Neuronal stem cell (in vitro differentiated cells): ENCODE measurements around the gene CDS1.

Experiments
- DNase-seq: peaks from one replicate; pipeline ENCODE4 v3.0.0-alpha.2; 2013; ENCODE audit warnings: low spot score
- H2AFZ ChIP-seq: one replicate; pipeline ENCODE4 v1.6.1; 2013; ENCODE audit warnings: mild to moderate bottlenecking, low read length, inconsistent platforms
- H2AK5ac ChIP-seq: 2 replicates; pipeline ENCODE4 v1.6.1; 2013; ENCODE audit warnings: low read depth, mild to moderate bottlenecking, inconsistent platforms, low read length, moderate library complexity, mixed read lengths
- H2BK120ac ChIP-seq: 2 replicates; pipeline ENCODE4 v1.6.1; 2013; ENCODE audit warnings: low read depth, mild to moderate bottlenecking, inconsistent platforms, low read length, moderate library complexity, mixed read lengths
- H2BK12ac ChIP-seq: one replicate; pipeline ENCODE4 v1.6.1; 2013; ENCODE audit warnings: low read length, inconsistent platforms
- H2BK15ac ChIP-seq: 2 replicates; pipeline ENCODE4 v1.6.1; 2013; ENCODE audit warnings: mild to moderate bottlenecking, low read length, inconsistent platforms, mixed read lengths
- H2BK5ac ChIP-seq: one replicate; pipeline ENCODE4 v1.6.1; 2013; ENCODE audit warnings: inconsistent platforms, mild to moderate bottlenecking, low read length, moderate library complexity
- H3K14ac ChIP-seq: one replicate; pipeline ENCODE4 v1.6.1; 2013; ENCODE audit warnings: low read length, inconsistent platforms
- H3K18ac ChIP-seq: 2 replicates; pipeline ENCODE4 v1.6.1; 2013; ENCODE audit warnings: low read length, inconsistent platforms
- H3K23ac ChIP-seq: 2 replicates; pipeline ENCODE4 v1.6.1; 2013; ENCODE audit warnings: low read depth, mild to moderate bottlenecking, mixed read lengths, low read length, inconsistent platforms; ENCODE audit not compliant: poor library complexity
- H3K27ac ChIP-seq: replicated peaks from 3 replicates; pipeline ENCODE4 v1.5.1; 2013; ENCODE audit warnings: low read length, inconsistent platforms
- H3K27me3 ChIP-seq, 3 experiments: 2 replicates each; pipeline ENCODE4 v1.6.1; 2013; ENCODE audit warnings: low read length in 3 of 3, mild to moderate bottlenecking in 2 of 3, inconsistent platforms in 1 of 3, low read depth in 1 of 3, mixed read lengths in 1 of 3, moderate library complexity in 1 of 3; ENCODE audit not compliant: control insufficient read depth in 3 of 3, insufficient read depth in 3 of 3
- H3K36me3 ChIP-seq, 2 donors: replicated peaks in 1 of 2; 2 replicates each; pipeline ENCODE4 v1.6.1; 2013; ENCODE audit warnings: low read length in 2 of 2; ENCODE audit not compliant: control insufficient read depth in 2 of 2, insufficient read depth in 2 of 2
- H3K4ac ChIP-seq: 2 replicates; pipeline ENCODE4 v1.6.1; 2013; ENCODE audit warnings: inconsistent platforms, mild to moderate bottlenecking, low read length, moderate library complexity
- H3K4me1 ChIP-seq, 2 donors: 1 replicate in 1 of 2; 2 replicates in 1 of 2; pipeline ENCODE4 v1.6.1; 2013; ENCODE audit warnings: low read length in 2 of 2, low read depth in 1 of 2; ENCODE audit not compliant: control insufficient read depth in 2 of 2, insufficient read depth in 1 of 2
- H3K4me2 ChIP-seq: one replicate; pipeline ENCODE4 v1.6.1; 2013; ENCODE audit warnings: mild to moderate bottlenecking, low read length, inconsistent platforms; ENCODE audit not compliant: insufficient read depth, poor library complexity, severe bottlenecking
- H3K4me3 ChIP-seq, 2 donors: 2 replicates each; pipeline ENCODE4 v1.5.1; 2013; ENCODE audit warnings: low read length in 2 of 2, mild to moderate bottlenecking in 2 of 2, inconsistent platforms in 1 of 2, moderate library complexity in 1 of 2
- H3K79me1 ChIP-seq: one replicate; pipeline ENCODE4 v1.6.1; 2013; ENCODE audit warnings: low read depth, mild to moderate bottlenecking, inconsistent platforms, low read length, moderate library complexity
- H3K9ac ChIP-seq: one replicate; pipeline ENCODE4 v1.6.1; 2013; ENCODE audit warnings: mild to moderate bottlenecking, low read depth, low read length, inconsistent platforms; ENCODE audit not compliant: poor library complexity
- H3K9me3 ChIP-seq, 2 donors: replicated peaks in 1 of 2; 2 replicates each; pipeline versions ENCODE3 to v1.6.1; 2013; ENCODE audit warnings: low read length in 2 of 2, mild to moderate bottlenecking in 2 of 2, inconsistent platforms in 1 of 2, low read depth in 1 of 2, mixed read lengths in 1 of 2, moderate library complexity in 1 of 2; ENCODE audit not compliant: control insufficient read depth in 2 of 2, insufficient read depth in 1 of 2
- H4K8ac ChIP-seq: one replicate; pipeline ENCODE4 v1.6.1; 2013; ENCODE audit warnings: low read depth, mild to moderate bottlenecking, inconsistent platforms, low read length, moderate library complexity
- H4K91ac ChIP-seq: one replicate; pipeline ENCODE4 v1.6.1; 2013; ENCODE audit warnings: low read length, low read depth, mild to moderate bottlenecking, inconsistent platforms; ENCODE audit not compliant: poor library complexity
- WGBS, 2 donors: extraction: QIAGEN DNeasy Blood & Tissue Kit; methylation state at CpG; one replicate each; pipeline ENCODE4 v1.1.7; 2013; ENCODE audit warnings: missing lambda C conversion rate in 2 of 2, mixed read lengths in 1 of 2; ENCODE audit not compliant: insufficient read length in 2 of 2, insufficient replicate concordance in 1 of 2; ENCODE audit errors: extremely low coverage in 2 of 2; 5-methylcytosine and 5-hydroxymethylcytosine counted together

Gene CDS1

DNA sequence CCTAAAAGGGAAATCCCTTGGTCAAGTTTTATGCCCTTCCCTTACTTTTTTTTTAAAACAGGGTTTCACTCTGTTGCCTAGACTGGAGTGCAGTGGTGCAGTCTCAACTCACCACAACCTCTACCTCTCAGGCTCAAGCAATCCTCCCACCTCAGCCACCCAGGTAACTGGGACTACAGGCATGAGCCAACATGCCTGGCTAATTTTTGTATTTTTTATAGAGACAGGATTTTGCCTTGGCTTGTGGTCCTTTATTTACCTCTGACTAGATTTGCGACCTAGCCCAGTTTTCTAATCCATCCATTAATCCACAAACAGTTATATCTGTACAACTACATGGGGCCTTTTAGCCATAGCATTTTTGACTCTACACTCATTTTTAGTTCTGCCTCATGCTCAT lies 23.7 kb downstream of the CDS1 start:
- Histone ChIP-seq H2AFZ (no peak overlapping the region), H2BK12ac (no peak overlapping the region), H3K4ac (no peak overlapping the region), H3K4me2 (no peak overlapping the region), H3K18ac (no peak overlapping the region), H3K9me3 (no peaks in the 10 kb centered on the region), H3K14ac (no peak overlapping the region), H3K27me3 (no peaks in the 10 kb centered on the region), H3K23ac (no peak overlapping the region), H3K79me1 (no peaks in the 10 kb centered on the region), H3K4me1 (no peaks in the 10 kb centered on the region), H2AK5ac (no peak overlapping the region), H2BK120ac (no peak overlapping the region), H3K27ac (no peak overlapping the region), H2BK15ac (no peak overlapping the region), H3K4me3 (no peak overlapping the region), H4K91ac (no peak overlapping the region), H3K9ac (no peak overlapping the region), H4K8ac (no peak overlapping the region), H2BK5ac (no peak overlapping the region), H3K36me3 (no peaks in the 10 kb centered on the region)
- no CpG with 5 or more reads among the region's 1 CpG for WGBS, 2 donors
- no peak for DNase-seq

DNA sequence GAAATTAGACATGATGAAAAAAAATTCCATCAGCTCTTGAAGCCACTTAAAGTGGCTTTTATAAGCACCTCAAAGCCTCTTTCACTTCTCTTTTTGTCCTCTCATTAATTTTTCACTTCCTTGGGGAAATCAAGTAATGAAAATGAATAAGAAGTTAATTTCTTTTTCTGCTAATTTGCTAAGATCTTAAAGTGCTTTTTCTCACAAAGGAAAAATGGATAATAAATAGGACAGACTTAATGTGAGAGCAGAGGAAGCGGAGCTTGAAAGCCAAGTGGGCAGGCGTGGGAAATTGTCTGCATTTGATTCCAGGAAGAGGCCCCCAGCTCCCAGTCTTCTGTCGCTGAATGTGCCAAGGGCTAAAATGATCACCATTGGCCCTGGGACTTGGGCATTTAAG lies 28.6 kb downstream of the CDS1 start:
- no peak overlapping the region for H3K9ac ChIP-seq
- no peak overlapping the region for H2BK12ac ChIP-seq
- H3K79me1 ChIP-seq: no peaks in the 10 kb centered on the region
- no peak for DNase-seq
- H3K4me2 ChIP-seq: no peak overlapping the region
- H3K4me3 ChIP-seq: no peak overlapping the region
- no peak overlapping the region for H2BK15ac ChIP-seq
- no peaks in the 10 kb centered on the region for H3K36me3 ChIP-seq
- H3K4me1 ChIP-seq: no peaks in the 10 kb centered on the region
- no peak overlapping the region for H3K4ac ChIP-seq
- no peak overlapping the region for H2AK5ac ChIP-seq
- no peak overlapping the region for H4K91ac ChIP-seq
- no peak overlapping the region for H2BK120ac ChIP-seq
- H4K8ac ChIP-seq: no peak overlapping the region
- no peak overlapping the region for H3K18ac ChIP-seq
- no peak overlapping the region for H3K23ac ChIP-seq
- no peak overlapping the region for H2AFZ ChIP-seq
- H3K27ac ChIP-seq: no peak overlapping the region
- no peaks in the 10 kb centered on the region for H3K27me3 ChIP-seq
- no CpG with 5 or more reads among the region's 3 CpGs for WGBS, 2 donors
- no peaks in the 10 kb centered on the region for H3K9me3 ChIP-seq
- no peak overlapping the region for H3K14ac ChIP-seq
- H2BK5ac ChIP-seq: no peak overlapping the region

DNA sequence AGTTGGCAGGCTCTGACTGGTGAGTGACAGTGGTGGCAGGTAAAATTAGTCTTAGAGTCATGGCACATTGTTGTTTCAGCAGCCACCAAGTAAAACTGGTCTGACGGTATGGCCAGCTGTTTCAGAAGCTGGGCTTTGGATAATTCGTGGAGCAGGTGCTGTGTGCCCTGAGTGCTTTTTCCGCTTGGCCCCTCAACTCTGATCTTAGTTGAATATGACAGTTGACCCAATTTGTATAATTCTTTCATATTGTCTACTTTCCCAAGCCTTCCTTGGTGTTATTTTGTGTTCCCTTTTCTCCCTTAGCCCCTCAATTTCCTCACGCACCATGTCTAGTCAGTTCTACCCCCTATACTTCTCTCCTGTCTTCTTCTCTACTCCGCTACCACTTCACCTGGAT lies 32.0 kb downstream of the CDS1 start:
- Histone ChIP-seq H2BK12ac (no peak overlapping the region), H3K36me3 (no peaks in the 10 kb centered on the region), H4K91ac (no peak overlapping the region), H2BK120ac (no peak overlapping the region), H2BK5ac (no peak overlapping the region), H3K79me1 (no peaks in the 10 kb centered on the region), H3K18ac (no peak overlapping the region), H3K9me3 (no peaks in the 10 kb centered on the region), H4K8ac (no peak overlapping the region), H3K23ac (no peak overlapping the region), H3K4me3 (no peak overlapping the region), H2AK5ac (no peak overlapping the region), H3K9ac (no peak overlapping the region), H3K14ac (no peak overlapping the region), H3K4me1 (no peaks in the 10 kb centered on the region), H2BK15ac (no peak overlapping the region), H3K27me3 (no peaks in the 10 kb centered on the region), H2AFZ (no peak overlapping the region), H3K4me2 (no peak overlapping the region), H3K27ac (no peak overlapping the region), H3K4ac (no peak overlapping the region)
- no peak for DNase-seq
- no CpG with 5 or more reads among the region's 5 CpGs for WGBS, 2 donors

DNA sequence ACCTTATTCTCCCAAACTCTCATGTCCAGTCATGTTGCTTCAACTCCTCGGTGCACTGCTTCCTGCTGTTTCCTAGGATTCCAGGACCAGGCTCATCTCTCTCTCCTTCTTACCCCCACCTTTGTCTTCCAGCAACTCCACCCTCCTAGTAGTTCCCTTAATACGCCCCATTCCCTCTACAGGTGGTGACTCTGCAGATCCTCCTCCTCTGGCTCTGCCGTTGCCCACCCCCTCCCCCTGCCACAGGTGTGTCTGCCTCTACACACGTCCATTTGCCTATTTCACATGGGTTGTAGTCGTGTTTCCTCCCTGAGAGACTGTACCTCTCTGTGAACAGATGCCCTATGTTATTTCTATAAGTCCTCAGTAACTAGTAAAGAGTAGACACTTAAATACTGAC lies 32.4 kb downstream of the CDS1 start:
- Histone ChIP-seq H4K8ac (no peak overlapping the region), H3K9me3 (no peaks in the 10 kb centered on the region), H3K36me3 (no peaks in the 10 kb centered on the region), H3K27ac (no peak overlapping the region), H2BK12ac (no peak overlapping the region), H3K79me1 (no peaks in the 10 kb centered on the region), H2BK5ac (no peak overlapping the region), H3K4me1 (no peaks in the 10 kb centered on the region), H2AFZ (no peak overlapping the region), H2BK120ac (no peak overlapping the region), H3K4ac (no peak overlapping the region), H2AK5ac (no peak overlapping the region), H3K14ac (no peak overlapping the region), H3K4me3 (no peak overlapping the region), H2BK15ac (no peak overlapping the region), H3K18ac (no peak overlapping the region), H3K4me2 (no peak overlapping the region), H4K91ac (no peak overlapping the region), H3K23ac (no peak overlapping the region), H3K9ac (no peak overlapping the region), H3K27me3 (no peaks in the 10 kb centered on the region)
- no CpG with 5 or more reads among the region's 5 CpGs for WGBS, 2 donors
- DNase-seq: no peak
